Measurements from ENCODE around the gene FREM2. TPM values are rescaled to one million over a fixed set of nuclear protein-coding genes. Genes with fewer than 3 reads are reported as not detected.

Gene FREM2
- total and polyA plus RNA-seq, 2 of the 4 experiments (the other 2 are of a cell fraction), result not detected

GRCh38 chr13:38830442-38831045 lies 143.7 kb downstream of the FREM2 start:
- H3K9ac ChIP-seq (ENCODE audit: low read depth, low read length), result no peak overlapping the region
- no peak overlapping the region for H4K8ac ChIP-seq (ENCODE audit: low read depth in 2 of 2, low read length in 2 of 2)
- BruUV-seq (replicated peaks), result no TSS peak
- DNase-seq (no peak), ATAC-seq (ENCODE audit: low read depth) (no peak)
- no peaks in the 10 kb centered on the region for H3K36me3 ChIP-seq (ENCODE audit: control insufficient read depth, insufficient read depth, low read length)
- H3K4ac ChIP-seq (ENCODE audit: low read depth, low read length), result no peak overlapping the region
- H4K91ac ChIP-seq (ENCODE audit: insufficient read depth, low read depth, low read length), result no peak overlapping the region
- H3K14ac ChIP-seq (replicated peaks; ENCODE audit: low read depth, low read length), result no peak overlapping the region
- no peaks in the 10 kb centered on the region for H4K20me1 ChIP-seq (ENCODE audit: insufficient read depth, low read length)
- no peak overlapping the region for H4K5ac ChIP-seq (ENCODE audit: low read depth, low read length)
- H2BK20ac ChIP-seq (ENCODE audit: low read depth, low read length), result no peak overlapping the region
- H3K27me3 ChIP-seq (ENCODE audit: control insufficient read depth, insufficient read depth, low read length), result no peaks in the 10 kb centered on the region
- no peak overlapping the region for H2BK120ac ChIP-seq (ENCODE audit: low read depth, low read length)
- no peak overlapping the region for H2BK5ac ChIP-seq (ENCODE audit: low read depth, low read length, poor library complexity, severe bottlenecking)
- H3K56ac ChIP-seq (ENCODE audit: extremely low read depth, insufficient read depth, low read length), result no peak overlapping the region
- no peaks in the 10 kb centered on the region for H3K9me3 ChIP-seq (ENCODE audit: control insufficient read depth, insufficient read depth, low read length)
- H2AK9ac ChIP-seq (replicated peaks; ENCODE audit: low read depth, low read length, poor library complexity), result no peak overlapping the region
- intact Hi-C loops (cut with micrococcal nuclease) (no loop called here), in situ Hi-C loops (cut with MboI; ENCODE audit: low sequenced_read_pairs) (no loop called here), dilution Hi-C loops (cut with HindIII; ENCODE audit: low sequenced_read_pairs, unreplicated experiment) (no loop called here)
- TF ChIP-seq CHD1 (IDR thresholded peaks at IDR 0.05; ENCODE audit: low read depth, low read length), result no peak
- no peak for TF ChIP-seq CEBPB (IDR thresholded peaks at IDR 0.05; ENCODE audit: low read depth, low read length)
- no peak for TF ChIP-seq ELK1 (IDR thresholded peaks at IDR 0.05; ENCODE audit: borderline replicate concordance, low read depth, low read length)
- no peak for TF ChIP-seq NFE2L2 (IDR thresholded peaks at IDR 0.05; ENCODE audit: low read depth, low read length)
- TF ChIP-seq SMC3 (IDR thresholded peaks at IDR 0.05; ENCODE audit: low read depth, low read length), result no peak
- no peak for TF ChIP-seq MXI1 (IDR thresholded peaks at IDR 0.05; ENCODE audit: borderline replicate concordance, low read depth, low read length)
- no peak overlapping the region for H3K23ac ChIP-seq (ENCODE audit: low read depth, low read length)
- WGBS, 2 experiments (ENCODE audit: extremely low coverage in 2 of 2, insufficient read length in 1 of 2), result 37% methylated on average over 5 of the region's 8 CpGs; no CpG with 5 or more reads in 1 of the 2 experiments
- H3K18ac ChIP-seq (ENCODE audit: low read depth, low read length), result no peak overlapping the region
- H3K27ac ChIP-seq (ENCODE audit: insufficient read depth, low read length), result no peak overlapping the region
- H3K4me3 ChIP-seq (ENCODE audit: insufficient read depth, low read depth, low read length), result no peak overlapping the region
- no peak overlapping the region for H2AFZ ChIP-seq (replicated peaks; ENCODE audit: low read length, poor library complexity)
- no peaks in the 10 kb centered on the region for H3K4me1 ChIP-seq (ENCODE audit: control insufficient read depth, insufficient read depth, low read length)
- H3K79me1 ChIP-seq (ENCODE audit: low read depth in 1 of 2, low read length in 2 of 2), result no peaks in the 10 kb centered on the region
- H3K9me1 ChIP-seq (ENCODE audit: insufficient read depth, low read length), result no peaks in the 10 kb centered on the region
- POLR2A ChIA-PET (ENCODE audit: unreplicated experiment), result no interaction called here
- H3K4me2 ChIP-seq (ENCODE audit: low read depth, low read length), result no peak overlapping the region
- no peak overlapping the region for H2AK5ac ChIP-seq (ENCODE audit: low read depth, low read length)
- CTCF ChIA-PET, result no interaction called here
- no peak overlapping the region for H2BK15ac ChIP-seq (ENCODE audit: low read depth, low read length)

Measured in IMR-90 (cell line).